Activated CD4-positive, alpha-beta T cell treated with anti-CD3 and anti-CD28 coated beads for 36 hours (primary cell): Measurements from ENCODE around the gene SYT10. TPM values are rescaled to one million over a fixed set of nuclear protein-coding genes. Genes with fewer than 3 reads are reported as not detected.

Experiments used
- ATAC-seq: fragments of 200-7000 bp; cut with Tn5 transposase; one replicate; pipeline ENCODE4 v1.10.0; 2021; ENCODE audit warnings: mild to moderate bottlenecking, moderate library complexity
- CTCF ChIA-PET: fragments of 350-600 bp; sonication (Branson Sonifier 250); formaldehyde crosslinking; loops from one replicate; lab custom pipeline; 2021; ENCODE audit warnings: antibody characterized with exemption; lab: Charles Lee
- POLR2A ChIA-PET: fragments of 350-600 bp; sonication (Branson Sonifier 250); formaldehyde crosslinking; loops from one replicate; lab custom pipeline; 2021; ENCODE audit warnings: antibody characterized with exemption, inconsistent platforms; lab: Charles Lee
- DNase-seq: peaks from one replicate; pipeline ENCODE4 v3.0.0-alpha.2; 2020
- H3K27ac Mint-ChIP-seq: one replicate; pipeline ENCODE4 v1.8.0; 2021; ENCODE audit warnings: mixed read lengths
- H3K27me3 Mint-ChIP-seq: one replicate; pipeline ENCODE4 v1.8.0; 2021; ENCODE audit warnings: mixed read lengths
- H3K36me3 Mint-ChIP-seq: one replicate; pipeline ENCODE4 v1.8.0; 2021; ENCODE audit warnings: low read depth, mixed read lengths
- H3K4me1 Mint-ChIP-seq: one replicate; pipeline ENCODE4 v1.8.0; 2021; ENCODE audit warnings: mixed read lengths
- H3K4me3 Mint-ChIP-seq: one replicate; pipeline ENCODE4 v1.8.0; 2021; ENCODE audit warnings: mild to moderate bottlenecking, moderate library complexity, mixed read lengths
- H3K9me3 Mint-ChIP-seq: one replicate; pipeline ENCODE4 v1.8.0; 2021; ENCODE audit warnings: low read depth, mixed read lengths
- intact Hi-C, 2 experiments: fragments of 100-400 bp; cut with DNase I in 1 of 2; cut with micrococcal nuclease in 1 of 2; formaldehyde crosslinking; loops; one replicate each; pipeline versions ENCODE4 v1.14.2 to v1.15.1; 2022 to 2024; cut with DNase I, micrococcal nuclease
- total RNA-seq, 2 experiments: library from RNA; stranded (reverse); gene quantifications; one replicate each; pipeline ENCODE4 v1.2.3, GENCODE V29; 2021

Gene SYT10
- total RNA-seq, 2 experiments from 2014 or later, result not detected

- DNase-seq (no peak), ATAC-seq (no peak)
- POLR2A ChIA-PET, result no interaction called here
- H3K36me3 Mint-ChIP-seq, result no peaks in the 10 kb centered on the region
- intact Hi-C loops, result no loop called here
- no peaks in the 10 kb centered on the region for H3K27me3 Mint-ChIP-seq
- no peak overlapping the region for H3K27ac Mint-ChIP-seq
- CTCF ChIA-PET, result interaction anchor here (0.6 kb wide), 1 partner anchor 112 kb away, joined by 3 read pairs; no protein-coding TSS in a partner anchor
- H3K9me3 Mint-ChIP-seq, result no peaks in the 10 kb centered on the region
- H3K4me3 Mint-ChIP-seq, result no peak overlapping the region
- H3K4me1 Mint-ChIP-seq, result no peaks in the 10 kb centered on the region
Observed at GRCh38 chr12:33330940-33331339, 108.7 kb downstream of the SYT10 start.
